Sigmoid colon (tissue), 7 donors: ENCODE measurements around the gene UCHL1. TPM values are rescaled to one million over a fixed set of nuclear protein-coding genes. Genes with fewer than 3 reads are reported as not detected.

Experiments used
- DNase-seq: peaks from one replicate; pipeline ENCODE4 v3.0.0-alpha.2; 2019
- H3K27ac ChIP-seq, 4 donors: fragments of 200-600 bp; sonication (generic); one replicate each; pipeline ENCODE4 v1.5.1; 2016 to 2019; ENCODE audit warnings: mild to moderate bottlenecking in 1 of 4
- H3K27me3 ChIP-seq, 3 donors: fragments of 200-600 bp; sonication (generic); one replicate each; pipeline ENCODE4 v1.5.1; 2019; ENCODE audit warnings: mild to moderate bottlenecking in 1 of 3
- H3K36me3 ChIP-seq, 4 donors: fragments of 200-600 bp; sonication (generic); one replicate each; pipeline ENCODE4 v1.5.1; 2016 to 2019
- H3K4me1 ChIP-seq, 4 donors: fragments of 200-600 bp; sonication (generic); one replicate each; pipeline ENCODE4 v1.5.1; 2017 to 2019
- H3K4me3 ChIP-seq, 4 donors: fragments of 200-600 bp; sonication (generic); one replicate each; pipeline ENCODE4 v1.5.1; 2017 to 2019; ENCODE audit warnings: mild to moderate bottlenecking in 2 of 4, moderate library complexity in 1 of 4
- H3K9me3 ChIP-seq, 4 donors: fragments of 200-600 bp in 3 of 4; sonication (generic) in 3 of 4; one replicate each; pipeline versions ENCODE4 v1.5.1 to v1.6.1; 2013 to 2019
- EP300 ChIP-seq, 4 donors: sonication (generic); formaldehyde crosslinking; IDR thresholded peaks; one replicate each; pipeline ENCODE4 v1.6.1; 2017; ENCODE audit warnings: antibody characterized with exemption in 4 of 4
- POLR2A ChIP-seq, 2 donors: fragments of 450-650 bp; IDR thresholded peaks; one replicate each; pipeline ENCODE4 v1.6.1; 2016; ENCODE audit warnings: antibody characterized with exemption in 2 of 2, mild to moderate bottlenecking in 2 of 2, moderate library complexity in 2 of 2
- POLR2AphosphoS5 ChIP-seq, 4 donors: sonication (generic); formaldehyde crosslinking; IDR thresholded peaks; one replicate each; pipeline ENCODE4 v1.6.1; 2017; ENCODE audit warnings: antibody characterized with exemption in 4 of 4
- WGBS, 2 donors: extraction: QIAGEN DNeasy Blood & Tissue Kit; methylation state at CpG; one replicate each; pipeline ENCODE4 v1.1.7; 2013; 5-methylcytosine and 5-hydroxymethylcytosine counted together
- intact Hi-C: fragments of 100-400 bp; cut with DNase I; formaldehyde crosslinking; loops from one replicate; pipeline ENCODE4 v1.15.1; 2023
- polyA plus RNA-seq, 3 donors: library from polyadenylated mRNA; stranded (reverse); fragments of 200-250 nt; gene quantifications; one replicate each; pipeline ENCODE4 v1.2.3, GENCODE V29; 2013
- total RNA-seq, 4 donors: library from RNA; depleted of rRNA; stranded (reverse); fragments of >200 nt; gene quantifications; one replicate each; pipeline ENCODE4 v1.1.0, GENCODE V29; 2016
- TF ChIP-seq, protein P1 (sequence below), 4 experiments: fragments of 450-650 bp in 3 of 4; fragments of 200-600 bp in 1 of 4; IDR thresholded peaks; one replicate each; pipeline ENCODE4 v1.5.1; 2016 to 2019; ENCODE audit warnings: antibody characterized with exemption in 4 of 4, mild to moderate bottlenecking in 3 of 4, moderate library complexity in 2 of 4
- donor health status: healthy with polysubstance abuse.
- donor health status: Bipolar disorder and iron deficiency.
- donor health status: healthy.

The UCHL1 gene
- total and polyA plus RNA-seq, 7 donors, result 11.4 to 247 (median 108) TPM; not detected in 1

DNA sequence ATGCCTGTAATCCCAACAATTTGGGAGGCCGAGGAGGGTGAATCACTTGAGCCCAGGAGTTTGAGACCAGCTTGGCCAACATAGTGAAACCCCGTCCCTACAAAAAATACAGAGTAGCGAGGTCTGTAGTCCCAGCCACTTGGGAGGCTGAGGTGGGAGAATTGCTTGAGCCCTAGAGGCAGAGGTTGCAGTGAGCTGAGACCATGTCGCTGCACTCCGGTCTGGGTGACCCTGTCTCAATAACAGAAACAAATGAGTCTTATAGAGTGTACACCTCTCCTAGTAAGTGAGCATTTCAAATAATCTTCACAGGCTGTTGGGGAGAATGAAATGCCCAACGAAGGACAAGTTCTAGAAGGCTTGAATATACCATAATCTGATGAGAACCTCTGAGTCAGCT lies 5.5 kb downstream of the UCHL1 start:
- Histone ChIP-seq H3K36me3 (no peaks in the 10 kb centered on the region), H3K27me3 (peaks cover 4 to 21% (median 8%) of the 10 kb centered on the region in 3 donors), H3K9me3 (no peaks in the 10 kb centered on the region), H3K4me3 (no peak overlapping the region), H3K27ac (no peak overlapping the region), H3K4me1 (peaks cover 0 to 9% (median 7%) of the 10 kb centered on the region in 4 donors)
- TF ChIP-seq POLR2AphosphoS5 (IDR thresholded peaks at IDR 0.05), result no peak
- TF ChIP-seq POLR2A (IDR thresholded peaks at IDR 0.05), result no peak
- no peak for TF ChIP-seq EP300 (IDR thresholded peaks at IDR 0.05)
- TF ChIP-seq, protein P1, sequence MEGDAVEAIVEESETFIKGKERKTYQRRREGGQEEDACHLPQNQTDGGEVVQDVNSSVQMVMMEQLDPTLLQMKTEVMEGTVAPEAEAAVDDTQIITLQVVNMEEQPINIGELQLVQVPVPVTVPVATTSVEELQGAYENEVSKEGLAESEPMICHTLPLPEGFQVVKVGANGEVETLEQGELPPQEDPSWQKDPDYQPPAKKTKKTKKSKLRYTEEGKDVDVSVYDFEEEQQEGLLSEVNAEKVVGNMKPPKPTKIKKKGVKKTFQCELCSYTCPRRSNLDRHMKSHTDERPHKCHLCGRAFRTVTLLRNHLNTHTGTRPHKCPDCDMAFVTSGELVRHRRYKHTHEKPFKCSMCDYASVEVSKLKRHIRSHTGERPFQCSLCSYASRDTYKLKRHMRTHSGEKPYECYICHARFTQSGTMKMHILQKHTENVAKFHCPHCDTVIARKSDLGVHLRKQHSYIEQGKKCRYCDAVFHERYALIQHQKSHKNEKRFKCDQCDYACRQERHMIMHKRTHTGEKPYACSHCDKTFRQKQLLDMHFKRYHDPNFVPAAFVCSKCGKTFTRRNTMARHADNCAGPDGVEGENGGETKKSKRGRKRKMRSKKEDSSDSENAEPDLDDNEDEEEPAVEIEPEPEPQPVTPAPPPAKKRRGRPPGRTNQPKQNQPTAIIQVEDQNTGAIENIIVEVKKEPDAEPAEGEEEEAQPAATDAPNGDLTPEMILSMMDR (IDR thresholded peaks at IDR 0.05), result no peak
- 93 to 95% methylated on average over 6 of the region's 6 CpGs for WGBS, 2 donors
- intact Hi-C loops, result no loop called here
- no peak for DNase-seq

DNA sequence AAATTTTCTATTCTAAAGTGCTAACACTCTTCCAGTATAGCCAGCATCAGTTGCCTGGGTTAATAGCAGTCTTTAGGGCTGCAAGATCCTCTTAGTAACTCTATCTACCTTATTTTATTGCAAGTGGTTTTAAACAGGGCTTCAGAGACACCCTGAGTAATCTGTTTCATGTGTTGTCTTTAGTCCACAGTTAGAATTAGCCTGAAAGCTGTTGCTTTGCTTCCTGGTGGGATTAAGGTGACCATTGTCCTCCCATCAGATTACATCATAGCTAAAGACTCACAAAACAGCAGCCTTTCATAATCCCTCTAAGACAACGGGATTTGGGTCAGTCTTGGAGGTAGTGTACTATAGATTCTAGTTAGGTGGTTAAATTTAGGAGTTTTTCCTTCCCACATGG lies 7.5 kb downstream of the UCHL1 start:
- Histone ChIP-seq H3K27ac (no peak overlapping the region), H3K27me3 (peaks cover 0 to 4% (median 0%) of the 10 kb centered on the region in 3 donors), H3K36me3 (no peaks in the 10 kb centered on the region), H3K4me1 (no peaks in the 10 kb centered on the region), H3K9me3 (no peaks in the 10 kb centered on the region), H3K4me3 (no peak overlapping the region)
- WGBS, 2 donors, result 71 to 83% methylated on average over 1 of the region's 1 CpG
- no peak for DNase-seq
- intact Hi-C loops, result no loop called here
- TF ChIP-seq, protein P1 (IDR thresholded peaks at IDR 0.05), result no peak
- no peak for TF ChIP-seq POLR2A (IDR thresholded peaks at IDR 0.05)
- no peak for TF ChIP-seq EP300 (IDR thresholded peaks at IDR 0.05)
- TF ChIP-seq POLR2AphosphoS5 (IDR thresholded peaks at IDR 0.05), result no peak

DNA sequence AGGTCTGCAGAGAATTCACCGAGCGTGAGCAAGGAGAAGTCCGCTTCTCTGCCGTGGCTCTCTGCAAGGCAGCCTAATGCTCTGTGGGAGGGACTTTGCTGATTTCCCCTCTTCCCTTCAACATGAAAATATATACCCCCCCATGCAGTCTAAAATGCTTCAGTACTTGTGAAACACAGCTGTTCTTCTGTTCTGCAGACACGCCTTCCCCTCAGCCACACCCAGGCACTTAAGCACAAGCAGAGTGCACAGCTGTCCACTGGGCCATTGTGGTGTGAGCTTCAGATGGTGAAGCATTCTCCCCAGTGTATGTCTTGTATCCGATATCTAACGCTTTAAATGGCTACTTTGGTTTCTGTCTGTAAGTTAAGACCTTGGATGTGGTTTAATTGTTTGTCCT lies 11.3 kb downstream of the UCHL1 start:
- Histone ChIP-seq H3K27me3 (no peaks in the 10 kb centered on the region), H3K4me1 (no peaks in the 10 kb centered on the region), H3K9me3 (no peaks in the 10 kb centered on the region), H3K4me3 (no peak overlapping the region), H3K27ac (no peak overlapping the region), H3K36me3 (no peaks in the 10 kb centered on the region)
- no peak for TF ChIP-seq EP300 (IDR thresholded peaks at IDR 0.05)
- no peak for TF ChIP-seq POLR2AphosphoS5 (IDR thresholded peaks at IDR 0.05)
- TF ChIP-seq POLR2A (IDR thresholded peaks at IDR 0.05), result no peak
- TF ChIP-seq, protein P1 (IDR thresholded peaks at IDR 0.05), result no peak
- intact Hi-C loops, result no loop called here
- no peak for DNase-seq
- 39 to 69% methylated on average over 7 of the region's 7 CpGs for WGBS, 2 donors

DNA sequence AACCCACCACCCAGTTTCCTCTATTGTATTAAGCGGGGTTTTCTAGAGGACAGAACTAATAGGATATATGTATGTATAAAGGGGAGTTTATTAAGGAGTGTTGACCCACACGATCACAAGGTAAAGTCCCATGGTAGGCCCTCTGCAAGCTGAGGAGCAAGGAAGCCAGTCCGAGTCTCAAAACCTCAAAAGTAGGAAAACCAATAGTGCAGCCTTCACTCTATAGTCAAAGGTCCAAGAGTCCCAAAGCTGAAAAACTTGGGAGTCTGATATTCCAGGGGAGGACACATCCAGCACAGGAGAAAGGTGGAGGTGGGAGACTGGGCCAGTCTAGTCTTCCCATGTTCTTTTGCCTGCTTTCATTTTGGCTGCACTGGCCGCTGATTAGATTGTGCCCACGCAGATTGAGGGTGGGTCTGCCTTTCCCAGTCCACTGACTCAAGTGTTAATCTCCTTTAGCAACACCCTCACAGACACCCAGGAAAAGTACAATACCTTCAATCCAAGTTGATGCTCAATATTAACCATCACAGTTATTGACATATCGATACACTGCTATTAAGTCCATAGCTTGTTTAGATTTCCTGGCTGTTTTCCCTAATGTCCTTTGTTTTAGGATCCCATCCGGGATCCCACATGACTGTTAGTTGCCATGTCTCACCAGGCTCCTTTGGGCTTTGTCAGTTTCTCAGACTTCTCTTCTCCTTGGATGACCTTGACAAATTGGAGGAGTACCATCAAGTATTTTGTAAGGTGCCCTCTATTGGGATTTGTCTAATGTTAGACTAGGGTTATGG lies 12.2 kb downstream of the UCHL1 start:
- DNase-seq, result no peak
- Histone ChIP-seq H3K4me1 (no peaks in the 10 kb centered on the region), H3K36me3 (no peaks in the 10 kb centered on the region), H3K27ac (no peak overlapping the region), H3K9me3 (no peaks in the 10 kb centered on the region), H3K4me3 (no peak overlapping the region), H3K27me3 (no peaks in the 10 kb centered on the region)
- no peak for TF ChIP-seq EP300 (IDR thresholded peaks at IDR 0.05)
- TF ChIP-seq, protein P1 (IDR thresholded peaks at IDR 0.05), result no peak
- no peak for TF ChIP-seq POLR2A (IDR thresholded peaks at IDR 0.05)
- TF ChIP-seq POLR2AphosphoS5 (IDR thresholded peaks at IDR 0.05), result no peak
- intact Hi-C loops, result no loop called here
- 92 to 95% methylated on average over 7 of the region's 7 CpGs for WGBS, 2 donors
